Astrocyte (in vitro differentiated cells and primary cell): ENCODE results near the gene SLC36A3.
"Not testable (repeated sequence)": the region's sequence is repeated elsewhere in the genome, so short reads cannot be mapped to it uniquely, and the experiment has no call there.

Source experiments
- CTCF ChIP-seq: IDR thresholded peaks from 2 replicates; pipeline ENCODE4 v1.5.1; 2011; ENCODE audit warnings: low read depth, mild to moderate bottlenecking, inconsistent platforms, low read length, moderate library complexity; ENCODE audit not compliant: insufficient read depth
- EZH2 ChIP-seq: IDR thresholded peaks from 2 replicates; pipeline ENCODE4 v1.6.1; 2012; ENCODE audit warnings: mild to moderate bottlenecking, low read length, inconsistent platforms; ENCODE audit not compliant: insufficient read depth

- TF ChIP-seq CTCF, EZH2: not testable (repeated sequence)
Observed at GRCh38 chr5:151235239-151235571, 68.4 kb downstream of the SLC36A3 start.
